Measurements from ENCODE around the gene HAGH. TPM values are rescaled to one million over a fixed set of nuclear protein-coding genes. Genes with fewer than 3 reads are reported as not detected.
A peak's percentile ranks its signal among the peaks of the same experiment; 100 is the strongest.

HAGH gene
- total RNA-seq, 1 donor from 2014 or later = 38.3 TPM

- peak; percentile 38 for DNase-seq (ENCODE audit: low spot score)
- H2AFZ ChIP-seq (replicated peaks) = no peak overlapping the region
- no peaks in the 10 kb centered on the region for H3K79me2 ChIP-seq (ENCODE audit: low read depth)
- no peaks in the 10 kb centered on the region for H3K4me1 ChIP-seq
- H4K20me1 ChIP-seq (ENCODE audit: low read depth) = no peaks in the 10 kb centered on the region
- peaks cover 10% of the 10 kb centered on the region for H3K27me3 Mint-ChIP-seq (ENCODE audit: insufficient read depth, low read depth)
- H3K36me3 Mint-ChIP-seq = no peaks in the 10 kb centered on the region
- no peaks in the 10 kb centered on the region for H3K4me1 Mint-ChIP-seq
- no peak overlapping the region for H3K4me2 ChIP-seq
- no peak overlapping the region for H3K9ac ChIP-seq
- TF ChIP-seq EZH2 (IDR thresholded peaks at IDR 0.05) = no peak
- TF ChIP-seq CTCF (IDR thresholded peaks at IDR 0.05) = peak; percentile 75
- TF ChIP-seq EZH2phosphoT487 (IDR thresholded peaks at IDR 0.05) = no peak
- H3K27ac ChIP-seq = no peak overlapping the region
- H3K4me3 Mint-ChIP-seq = no peak overlapping the region
- H3K4me3 ChIP-seq = no peak overlapping the region
- H3K27ac Mint-ChIP-seq = no peak overlapping the region
- H3F3A ChIP-seq (ENCODE audit: low read depth) = no peaks in the 10 kb centered on the region
- H3K27me3 ChIP-seq = peaks cover 73% of the 10 kb centered on the region
- no peaks in the 10 kb centered on the region for H3K36me3 ChIP-seq
- H3K9me3 ChIP-seq (ENCODE audit: low read depth) = no peaks in the 10 kb centered on the region
- no peaks in the 10 kb centered on the region for H3K9me3 Mint-ChIP-seq
These were observed 37.2 kb upstream of the HAGH start for GRCh38 chr16:1863681-1864460.

GRCh38 chr16:1862394-1862793 is 35.8 kb upstream of the HAGH start:
- no peak overlapping the region for H3K4me2 ChIP-seq
- H3K27me3 ChIP-seq = peaks cover 83% of the 10 kb centered on the region
- no peaks in the 10 kb centered on the region for H3K4me1 ChIP-seq
- H3K9me3 ChIP-seq (ENCODE audit: low read depth) = no peaks in the 10 kb centered on the region
- Mint-ChIP-seq H3K27me3 (ENCODE audit: insufficient read depth, low read depth) (peaks cover 19% of the 10 kb centered on the region), H3K36me3 (no peaks in the 10 kb centered on the region), H3K27ac (no peak overlapping the region), H3K9me3 (no peaks in the 10 kb centered on the region), H3K4me3 (no peak overlapping the region), H3K4me1 (peaks cover 3% of the 10 kb centered on the region)
- H2AFZ ChIP-seq (replicated peaks) = no peak overlapping the region
- no peak overlapping the region for H3K9ac ChIP-seq
- no peak for TF ChIP-seq EZH2phosphoT487 (IDR thresholded peaks at IDR 0.05)
- no peak for TF ChIP-seq EZH2 (IDR thresholded peaks at IDR 0.05)
- no peak for TF ChIP-seq CTCF (IDR thresholded peaks at IDR 0.05)
- H3K27ac ChIP-seq = no peak overlapping the region
- H4K20me1 ChIP-seq (ENCODE audit: low read depth) = no peaks in the 10 kb centered on the region
- H3F3A ChIP-seq (ENCODE audit: low read depth) = no peaks in the 10 kb centered on the region
- H3K36me3 ChIP-seq = no peaks in the 10 kb centered on the region
- DNase-seq (ENCODE audit: low spot score) = no peak
- H3K79me2 ChIP-seq (ENCODE audit: low read depth) = no peaks in the 10 kb centered on the region
- no peak overlapping the region for H3K4me3 ChIP-seq

- H3K9ac ChIP-seq = no peak overlapping the region
- Mint-ChIP-seq H3K27me3 (ENCODE audit: insufficient read depth, low read depth) (peaks cover 23% of the 10 kb centered on the region), H3K4me3 (no peak overlapping the region), H3K27ac (no peak overlapping the region), H3K4me1 (peaks cover 8% of the 10 kb centered on the region), H3K36me3 (no peaks in the 10 kb centered on the region), H3K9me3 (no peaks in the 10 kb centered on the region)
- no peaks in the 10 kb centered on the region for H3K36me3 ChIP-seq
- no peaks in the 10 kb centered on the region for H3F3A ChIP-seq (ENCODE audit: low read depth)
- no peak for DNase-seq (ENCODE audit: low spot score)
- H3K79me2 ChIP-seq (ENCODE audit: low read depth) = no peaks in the 10 kb centered on the region
- no peaks in the 10 kb centered on the region for H3K9me3 ChIP-seq (ENCODE audit: low read depth)
- H4K20me1 ChIP-seq (ENCODE audit: low read depth) = no peaks in the 10 kb centered on the region
- H3K4me1 ChIP-seq = no peaks in the 10 kb centered on the region
- H3K27me3 ChIP-seq = peaks cover 83% of the 10 kb centered on the region
- H3K27ac ChIP-seq = no peak overlapping the region
- H3K4me3 ChIP-seq = no peak overlapping the region
- no peak overlapping the region for H2AFZ ChIP-seq (replicated peaks)
- H3K4me2 ChIP-seq = no peak overlapping the region
- TF ChIP-seq CTCF (IDR thresholded peaks at IDR 0.05) (no peak), EZH2phosphoT487 (IDR thresholded peaks at IDR 0.05) (no peak), EZH2 (IDR thresholded peaks at IDR 0.05) (no peak)
These were observed 35.1 kb upstream of the HAGH start for GRCh38 chr16:1861730-1862129.
